Prostate gland (tissue), 2 donors: ENCODE measurements around the gene FTCDNL1. TPM values are rescaled to one million over a fixed set of nuclear protein-coding genes. Genes with fewer than 3 reads are reported as not detected.

Source experiments
- DNase-seq: peaks from one replicate; pipeline ENCODE4 v3.0.0-alpha.2; 2019; ENCODE audit warnings: low spot score
- H3K27ac ChIP-seq, 2 donors: fragments of 200-600 bp; sonication (generic); 2 replicates each; pipeline ENCODE4 v1.5.1; 2017 to 2019
- H3K27me3 ChIP-seq: fragments of 200-600 bp; sonication (generic); replicated peaks from 2 replicates; pipeline ENCODE4 v1.5.1; 2019; ENCODE audit not compliant: insufficient read depth
- H3K36me3 ChIP-seq, 2 donors: fragments of 200-600 bp; sonication (generic); 1 replicate in 1 of 2; 2 replicates in 1 of 2; pipeline versions ENCODE4 v1.5.1 to v1.8.1; 2017 to 2019
- H3K4me1 ChIP-seq: fragments of 200-600 bp; sonication (generic); replicated peaks from 2 replicates; pipeline ENCODE4 v1.5.1; 2019
- H3K4me3 ChIP-seq, 2 donors: fragments of 200-600 bp; sonication (generic); 2 replicates each; pipeline ENCODE4 v1.5.1; 2017 to 2019
- H3K9me3 ChIP-seq: fragments of 200-600 bp; sonication (generic); 2 replicates; pipeline ENCODE4 v1.5.1; 2017
- CTCF ChIP-seq, 4 experiments: fragments of 200-600 bp in 2 of 4; fragments of 450-650 bp in 2 of 4; sonication (generic) in 2 of 4; IDR thresholded peaks; 1 replicate in 3 of 4; 2 replicates in 1 of 4; pipeline ENCODE4 v1.5.1; 2016 to 2019; ENCODE audit warnings: antibody characterized with exemption in 4 of 4, mild to moderate bottlenecking in 2 of 4, moderate library complexity in 2 of 4
- POLR2A ChIP-seq: fragments of 450-650 bp; IDR thresholded peaks from one replicate; pipeline ENCODE4 v1.6.1; 2016; ENCODE audit warnings: antibody characterized with exemption, mild to moderate bottlenecking
- POLR2AphosphoS5 ChIP-seq: sonication (generic); formaldehyde crosslinking; IDR thresholded peaks from one replicate; pipeline ENCODE4 v1.6.1; 2017; ENCODE audit warnings: antibody characterized with exemption
- WGBS: methylation state at CpG from one replicate; pipeline ENCODE4 v1.1.5; 2018; 5-methylcytosine and 5-hydroxymethylcytosine counted together
- intact Hi-C: fragments of 100-400 bp; cut with DNase I; formaldehyde crosslinking; loops from one replicate; pipeline ENCODE4 v1.14.2; 2022
- total RNA-seq, 2 donors: library from RNA; depleted of rRNA; stranded (reverse); fragments of >200 nt; gene quantifications; one replicate each; pipeline ENCODE4 v1.1.0, GENCODE V29; 2016

FTCDNL1 gene
- 1 to 10 TPM; 4.9 to 5.7 TPM for total RNA-seq

GRCh38 chr2:199850718-199851500 is at the start of gene FTCDNL1:
Gene FTCDNL1 (minus strand): TSS chr2:199851192. CDS start chr2:199848962, 2,230 bp downstream.
- peak in 2 of 4 experiments; percentile 39 to 44 for TF ChIP-seq CTCF (IDR thresholded peaks at IDR 0.05)
- no peak for TF ChIP-seq POLR2A
- peak; percentile 8 for TF ChIP-seq POLR2AphosphoS5
- DNase-seq, result peak; percentile 47
- Histone ChIP-seq H3K4me1 (no peaks in the 10 kb centered on the region), H3K27me3 (no peaks in the 10 kb centered on the region), H3K4me3 (peak within 1 kb of the TSS; percentile 56 to 60), H3K36me3 (no peaks in the 10 kb centered on the region), H3K27ac (peak within 1 kb of the TSS in 1 of 2 donors; percentile 47), H3K9me3 (no peaks in the 10 kb centered on the region)
- WGBS, result under 1% methylated on average over 60 of the region's 80 CpGs
- intact Hi-C loops, result loop anchor here (10.0 kb wide), 3 partner anchors 96 to 1536 kb away; no protein-coding TSS in a partner anchor

- Histone ChIP-seq H3K4me3 (no peak overlapping the region), H3K27me3 (no peaks in the 10 kb centered on the region), H3K27ac (no peak overlapping the region), H3K36me3 (no peaks in the 10 kb centered on the region), H3K9me3 (no peaks in the 10 kb centered on the region), H3K4me1 (no peaks in the 10 kb centered on the region)
- intact Hi-C loops, result no loop called here
- TF ChIP-seq POLR2AphosphoS5 (no peak), POLR2A (no peak), CTCF (IDR thresholded peaks at IDR 0.05) (no peak)
- DNase-seq, result no peak
- 80% methylated on average over 2 of the region's 2 CpGs for WGBS
Observed at GRCh38 chr2:199896617-199897016, 45.6 kb upstream of the FTCDNL1 start.

GRCh38 chr2:199895406-199895805 is 44.4 kb upstream of the FTCDNL1 start:
- no peaks in the 10 kb centered on the region for H3K27me3 ChIP-seq
- no peaks in the 10 kb centered on the region for H3K9me3 ChIP-seq
- no peak overlapping the region for H3K27ac ChIP-seq
- TF ChIP-seq CTCF (IDR thresholded peaks at IDR 0.05), result no peak
- TF ChIP-seq POLR2AphosphoS5, result no peak
- TF ChIP-seq POLR2A, result no peak
- no peaks in the 10 kb centered on the region for H3K36me3 ChIP-seq
- no peaks in the 10 kb centered on the region for H3K4me1 ChIP-seq
- WGBS, result 76% methylated on average over 3 of the region's 3 CpGs
- DNase-seq, result no peak
- intact Hi-C loops, result no loop called here
- no peak overlapping the region for H3K4me3 ChIP-seq

GRCh38 chr2:199883474-199884212 is 32.7 kb upstream of the FTCDNL1 start:
- Histone ChIP-seq H3K36me3 (no peaks in the 10 kb centered on the region), H3K4me3 (no peak overlapping the region), H3K27ac (no peak overlapping the region), H3K27me3 (no peaks in the 10 kb centered on the region), H3K9me3 (no peaks in the 10 kb centered on the region), H3K4me1 (no peaks in the 10 kb centered on the region)
- 89% methylated on average over 6 of the region's 6 CpGs for WGBS
- no peak for DNase-seq
- intact Hi-C loops, result no loop called here
- TF ChIP-seq POLR2A (no peak), CTCF (IDR thresholded peaks at IDR 0.05) (no peak), POLR2AphosphoS5 (no peak)
